NCI-H2227 (cell line): ENCODE results near the gene TMOD1.

Experiments
- DNase-seq: peaks from one replicate; lab custom pipeline; 2025; ENCODE audit not compliant: unreplicated experiment; lab: John Stamatoyannopoulos, UW

TMOD1 gene

GRCh38 chr9:97543561-97543960, 42.1 kb downstream of the TMOD1 start:
- no peak for DNase-seq

- no peak for DNase-seq
Measured at GRCh38 chr9:97545486-97545885, 44.0 kb downstream of the TMOD1 start.

- DNase-seq: no peak
Measured at GRCh38 chr9:97547098-97547829, 45.8 kb downstream of the TMOD1 start.

- no peak for DNase-seq
Measured at GRCh38 chr9:97548379-97548778, 46.9 kb downstream of the TMOD1 start.

GRCh38 chr9:97548819-97549540, 47.5 kb downstream of the TMOD1 start:
- no peak for DNase-seq

GRCh38 chr9:97550386-97550785, 48.9 kb downstream of the TMOD1 start:
- no peak for DNase-seq

GRCh38 chr9:97551308-97551707, 49.8 kb downstream of the TMOD1 start:
- no peak for DNase-seq

- no peak for DNase-seq
Measured at GRCh38 chr9:97553141-97553540, 51.7 kb downstream of the TMOD1 start.

GRCh38 chr9:97553841-97554240, 52.4 kb downstream of the TMOD1 start:
- DNase-seq: no peak

GRCh38 chr9:97554566-97555075, 53.2 kb downstream of the TMOD1 start:
- no peak for DNase-seq

GRCh38 chr9:97555164-97555563, 53.7 kb downstream of the TMOD1 start:
- no peak for DNase-seq

GRCh38 chr9:97556036-97556720, 54.7 kb downstream of the TMOD1 start:
- no peak for DNase-seq

- DNase-seq: no peak
Measured at GRCh38 chr9:97556721-97557605, 55.5 kb downstream of the TMOD1 start.

GRCh38 chr9:97557606-97558095, 56.2 kb downstream of the TMOD1 start:
- no peak for DNase-seq

GRCh38 chr9:97558701-97559101, 57.2 kb downstream of the TMOD1 start:
- no peak for DNase-seq

- DNase-seq: no peak
Measured at GRCh38 chr9:97559111-97559514, 57.6 kb downstream of the TMOD1 start.

GRCh38 chr9:97560154-97560553, 58.7 kb downstream of the TMOD1 start:
- DNase-seq: no peak

GRCh38 chr9:97560851-97561250, 59.4 kb downstream of the TMOD1 start:
- DNase-seq: no peak

- no peak for DNase-seq
Measured at GRCh38 chr9:97561501-97561900, 60.0 kb downstream of the TMOD1 start.

- no peak for DNase-seq
Measured at GRCh38 chr9:97562542-97562941, 61.1 kb downstream of the TMOD1 start.
